CD14-positive monocyte (primary cell): ENCODE measurements around the gene FADS1. TPM values are rescaled to one million over a fixed set of nuclear protein-coding genes. Genes with fewer than 3 reads are reported as not detected.
A peak's percentile ranks its signal among the peaks of the same experiment; 100 is the strongest.

Source experiments
- DNase-seq, 3 donors: peaks; one replicate each; pipeline ENCODE4 v3.0.0-alpha.2; 2011 to 2022
- H2AFZ ChIP-seq: 2 replicates; pipeline ENCODE4 v1.6.0; 2012; ENCODE audit warnings: mild to moderate bottlenecking, low read depth, low read length, inconsistent platforms; ENCODE audit not compliant: insufficient read depth, poor library complexity, severe bottlenecking
- H3K27ac ChIP-seq, 2 donors: 1 replicate in 1 of 2; 2 replicates in 1 of 2; pipeline ENCODE4 v1.5.1; 2012 to 2013; ENCODE audit warnings: low read length in 2 of 2, control low read depth in 1 of 2, inconsistent platforms in 1 of 2, low read depth in 1 of 2, mild to moderate bottlenecking in 1 of 2
- H3K27me3 ChIP-seq, 2 donors: one replicate each; pipeline versions ENCODE4 v1.6.0 to v1.6.1; 2011 to 2013; ENCODE audit warnings: low read length in 2 of 2; ENCODE audit not compliant: control insufficient read depth in 2 of 2, insufficient read depth in 2 of 2
- H3K36me3 ChIP-seq, 2 donors: replicated peaks in 1 of 2; 1 replicate in 1 of 2; 2 replicates in 1 of 2; pipeline versions ENCODE4 v1.5.1 to v1.6.1; 2012 to 2013; ENCODE audit warnings: low read length in 2 of 2, control low read depth in 1 of 2, inconsistent platforms in 1 of 2, mild to moderate bottlenecking in 1 of 2; ENCODE audit not compliant: insufficient read depth in 2 of 2, control insufficient read depth in 1 of 2
- H3K4me1 ChIP-seq, 2 donors: 1 replicate in 1 of 2; 2 replicates in 1 of 2; pipeline versions ENCODE4 v1.5.1 to v1.6.1; 2012 to 2013; ENCODE audit warnings: low read length in 2 of 2, control low read depth in 1 of 2, inconsistent platforms in 1 of 2, mild to moderate bottlenecking in 1 of 2, moderate library complexity in 1 of 2; ENCODE audit not compliant: insufficient read depth in 2 of 2, control insufficient read depth in 1 of 2
- H3K4me2 ChIP-seq: replicated peaks from 2 replicates; pipeline ENCODE3; 2012; ENCODE audit warnings: low read length, moderate library complexity, mild to moderate bottlenecking; ENCODE audit not compliant: poor library complexity, severe bottlenecking; ENCODE audit errors: extremely low read depth
- H3K4me3 ChIP-seq, 3 experiments: fragments of 200-600 bp in 1 of 3; sonication (generic) in 1 of 3; replicated peaks in 1 of 3; 1 replicate in 2 of 3; 2 replicates in 1 of 3; pipeline ENCODE4 v1.5.1; 2011 to 2013; ENCODE audit warnings: low read length in 3 of 3, mild to moderate bottlenecking in 3 of 3, control low read depth in 2 of 3, low read depth in 2 of 3, inconsistent platforms in 1 of 3, moderate library complexity in 1 of 3
- H3K79me2 ChIP-seq: 2 replicates; pipeline ENCODE4 v1.6.0; 2012; ENCODE audit warnings: mild to moderate bottlenecking, control low read depth, inconsistent platforms, low read length, moderate library complexity; ENCODE audit not compliant: insufficient read depth
- H3K9ac ChIP-seq: 2 replicates; pipeline ENCODE4 v1.6.0; 2017; ENCODE audit warnings: low read length, mild to moderate bottlenecking; ENCODE audit not compliant: insufficient read depth, poor library complexity, severe bottlenecking
- H3K9me3 ChIP-seq, 2 donors: replicated peaks in 1 of 2; 1 replicate in 1 of 2; 2 replicates in 1 of 2; pipeline versions ENCODE4 v1.5.1 to v1.6.1; 2012 to 2013; ENCODE audit warnings: low read length in 2 of 2, control low read depth in 1 of 2; ENCODE audit not compliant: control insufficient read depth in 1 of 2, insufficient read depth in 1 of 2
- H4K20me1 ChIP-seq: 2 replicates; pipeline ENCODE4 v1.6.0; 2012; ENCODE audit warnings: mild to moderate bottlenecking, low read length, control low read depth, moderate library complexity; ENCODE audit not compliant: insufficient read depth
- H3K27ac Mint-ChIP-seq, 7 donors: one replicate each; pipeline ENCODE4 v1.8.0; 2020; ENCODE audit warnings: mild to moderate bottlenecking in 7 of 7, mixed read lengths in 7 of 7, moderate library complexity in 6 of 7, inconsistent platforms in 2 of 7
- H3K27me3 Mint-ChIP-seq, 3 donors: one replicate each; pipeline ENCODE4 v1.8.0; 2021 to 2022; ENCODE audit warnings: low read depth in 3 of 3, mild to moderate bottlenecking in 3 of 3, mixed read lengths in 3 of 3, moderate library complexity in 3 of 3, inconsistent platforms in 1 of 3
- H3K36me3 Mint-ChIP-seq, 2 donors: one replicate each; pipeline ENCODE4 v1.8.0; 2020; ENCODE audit warnings: mixed read lengths in 2 of 2, inconsistent platforms in 1 of 2, mild to moderate bottlenecking in 1 of 2
- H3K4me1 Mint-ChIP-seq: one replicate; pipeline ENCODE4 v1.8.0; 2020; ENCODE audit warnings: mild to moderate bottlenecking, mixed read lengths
- H3K4me3 Mint-ChIP-seq, 2 donors: one replicate each; pipeline ENCODE4 v1.8.0; 2020; ENCODE audit warnings: mild to moderate bottlenecking in 2 of 2, mixed read lengths in 2 of 2, moderate library complexity in 1 of 2
- H3K9me3 Mint-ChIP-seq, 7 donors: one replicate each; pipeline ENCODE4 v1.8.0; 2020 to 2022; ENCODE audit warnings: mixed read lengths in 7 of 7, mild to moderate bottlenecking in 6 of 7, moderate library complexity in 6 of 7, inconsistent platforms in 2 of 7
- WGBS: methylation state at CpG from one replicate; pipeline ENCODE4 v1.1.5; 2013; ENCODE audit warnings: missing lambda C conversion rate; ENCODE audit not compliant: insufficient coverage; 5-methylcytosine and 5-hydroxymethylcytosine counted together
- intact Hi-C, 2 donors: fragments of 100-400 bp; cut with micrococcal nuclease; formaldehyde crosslinking; loops; one replicate each; pipeline versions ENCODE4 v1.15.0 to v1.15.1; 2023
- polyA plus RNA-seq, 3 donors: library from polyadenylated mRNA; depleted of rRNA in 1 of 3; unstranded in 2 of 3; stranded (reverse) in 1 of 3; fragments of 300-500 nt in 2 of 3; fragments of >200 nt in 1 of 3; fragmentation: Illumina TruSeq in 2 of 3; gene quantifications; 1 replicate in 2 of 3; 2 replicates in 1 of 3; pipeline ENCODE4 v1.2.3, GENCODE V29; 2012 to 2021
- TF ChIP-seq, protein P1 (sequence below): fragments of 200-600 bp; IDR thresholded peaks from one replicate; pipeline ENCODE4 v1.8.0; 2022; ENCODE audit warnings: antibody characterized with exemption, mild to moderate bottlenecking

Gene FADS1
- polyA plus RNA-seq, 3 donors, result 10.6 to 31.8 (median 29.2) TPM

DNA sequence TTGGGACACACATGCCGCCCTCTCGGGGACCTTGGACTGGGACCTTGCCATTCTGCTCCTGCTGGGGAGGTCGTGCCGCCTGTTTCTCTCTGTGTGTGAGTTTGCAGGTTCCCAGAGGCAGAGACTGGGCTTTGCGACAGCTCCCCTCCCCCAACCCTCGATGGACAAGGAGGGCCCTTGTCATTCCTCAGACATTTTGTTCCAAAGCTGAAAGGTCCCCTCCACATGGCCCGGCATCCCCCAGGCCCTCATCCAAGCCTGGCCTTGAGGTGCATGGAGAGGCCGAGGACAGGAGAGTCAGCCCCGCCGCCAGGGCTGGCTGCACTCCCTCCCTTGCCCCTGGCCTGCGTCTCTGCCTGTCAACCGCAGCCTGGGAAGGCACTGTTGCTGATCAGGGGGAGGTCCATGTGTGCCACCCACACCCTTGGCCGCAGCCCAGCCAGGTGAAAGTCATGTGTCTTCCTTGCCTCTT, 36.9 kb upstream of the FADS1 start:
- Histone ChIP-seq H3K9me3 (no peaks in the 10 kb centered on the region), H3K36me3 (peaks cover 21 to 28% of the 10 kb centered on the region in 2 donors), H3K4me1 (no peaks in the 10 kb centered on the region), H3K4me3 (no peak overlapping the region), H2AFZ (no peak overlapping the region), H3K79me2 (no peaks in the 10 kb centered on the region), H3K4me2 (no peak overlapping the region), H4K20me1 (no peaks in the 10 kb centered on the region), H3K27me3 (no peaks in the 10 kb centered on the region), H3K9ac (no peak overlapping the region), H3K27ac (no peak overlapping the region)
- H3K27ac Mint-ChIP-seq, result peak overlapping the region in 2 of 7 donors; percentile 20 to 25
- TF ChIP-seq, protein P1, sequence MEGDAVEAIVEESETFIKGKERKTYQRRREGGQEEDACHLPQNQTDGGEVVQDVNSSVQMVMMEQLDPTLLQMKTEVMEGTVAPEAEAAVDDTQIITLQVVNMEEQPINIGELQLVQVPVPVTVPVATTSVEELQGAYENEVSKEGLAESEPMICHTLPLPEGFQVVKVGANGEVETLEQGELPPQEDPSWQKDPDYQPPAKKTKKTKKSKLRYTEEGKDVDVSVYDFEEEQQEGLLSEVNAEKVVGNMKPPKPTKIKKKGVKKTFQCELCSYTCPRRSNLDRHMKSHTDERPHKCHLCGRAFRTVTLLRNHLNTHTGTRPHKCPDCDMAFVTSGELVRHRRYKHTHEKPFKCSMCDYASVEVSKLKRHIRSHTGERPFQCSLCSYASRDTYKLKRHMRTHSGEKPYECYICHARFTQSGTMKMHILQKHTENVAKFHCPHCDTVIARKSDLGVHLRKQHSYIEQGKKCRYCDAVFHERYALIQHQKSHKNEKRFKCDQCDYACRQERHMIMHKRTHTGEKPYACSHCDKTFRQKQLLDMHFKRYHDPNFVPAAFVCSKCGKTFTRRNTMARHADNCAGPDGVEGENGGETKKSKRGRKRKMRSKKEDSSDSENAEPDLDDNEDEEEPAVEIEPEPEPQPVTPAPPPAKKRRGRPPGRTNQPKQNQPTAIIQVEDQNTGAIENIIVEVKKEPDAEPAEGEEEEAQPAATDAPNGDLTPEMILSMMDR, result no peak
- no peaks in the 10 kb centered on the region for H3K9me3 Mint-ChIP-seq
- H3K4me1 Mint-ChIP-seq, result peaks cover 1% of the 10 kb centered on the region
- WGBS, result 97% methylated on average over 7 of the region's 13 CpGs
- DNase-seq, result no peak
- intact Hi-C loops, result no loop called here
- peaks cover 18 to 86% of the 10 kb centered on the region in 2 donors for H3K36me3 Mint-ChIP-seq
- no peaks in the 10 kb centered on the region for H3K27me3 Mint-ChIP-seq
- no peak overlapping the region for H3K4me3 Mint-ChIP-seq

DNA sequence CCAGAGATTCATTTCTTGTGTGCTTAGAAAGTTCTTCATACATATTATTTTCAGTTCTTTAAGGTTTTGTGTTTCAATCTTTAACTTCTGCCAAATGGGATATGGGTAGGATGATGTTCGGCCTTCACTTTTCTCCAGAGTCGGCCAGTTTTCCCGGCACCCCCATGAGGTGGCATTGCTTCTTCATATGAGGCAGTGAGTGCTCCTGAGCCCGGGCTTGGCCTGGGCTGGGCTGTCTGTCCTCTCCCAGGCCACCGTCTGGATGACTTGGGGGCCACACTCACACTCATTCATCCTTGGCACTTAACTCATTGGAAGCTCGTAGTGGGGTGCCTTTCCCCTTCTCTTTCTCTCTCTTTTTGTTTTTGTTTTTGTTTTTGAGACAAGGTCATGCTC, 35.1 kb upstream of the FADS1 start:
- Mint-ChIP-seq H3K27ac (peak overlapping the region in 1 of 7 donors; percentile 67), H3K36me3 (peaks cover 31 to 88% of the 10 kb centered on the region in 2 donors), H3K4me3 (no peak overlapping the region), H3K4me1 (peaks cover 1% of the 10 kb centered on the region), H3K9me3 (peaks cover 0 to 2% (median 0%) of the 10 kb centered on the region in 7 donors), H3K27me3 (no peaks in the 10 kb centered on the region)
- Histone ChIP-seq H2AFZ (no peak overlapping the region), H3K4me3 (no peak overlapping the region), H3K27me3 (no peaks in the 10 kb centered on the region), H3K9ac (no peak overlapping the region), H3K4me2 (no peak overlapping the region), H3K27ac (no peak overlapping the region), H3K4me1 (no peaks in the 10 kb centered on the region), H3K36me3 (peaks cover 26 to 45% of the 10 kb centered on the region in 2 donors), H3K9me3 (no peaks in the 10 kb centered on the region), H3K79me2 (no peaks in the 10 kb centered on the region), H4K20me1 (no peaks in the 10 kb centered on the region)
- TF ChIP-seq, protein P1, result no peak
- intact Hi-C loops, result no loop called here
- no peak for DNase-seq
- 100% methylated on average over 3 of the region's 6 CpGs for WGBS
